Adrenal gland (tissue), 12 donors: ENCODE measurements around the gene FXYD3. TPM values are rescaled to one million over a fixed set of nuclear protein-coding genes. Genes with fewer than 3 reads are reported as not detected.
"Not testable (repeated sequence)": the region's sequence is repeated elsewhere in the genome, so short reads cannot be mapped to it uniquely, and the experiment has no call there.

ENCODE experiments used
- DNase-seq, 7 donors: peaks; one replicate each; pipeline ENCODE4 v3.0.0-alpha.2; 2019 to 2020
- H3K27ac ChIP-seq, 5 donors: fragments of 200-600 bp; sonication (generic) in 4 of 5; 1 replicate in 3 of 5; 2 replicates in 2 of 5; pipeline versions ENCODE4 v1.5.1 to v1.8.0; 2016 to 2020; ENCODE audit warnings: mild to moderate bottlenecking in 1 of 5
- H3K27me3 ChIP-seq: fragments of 200-600 bp; 2 replicates; pipeline ENCODE4 v1.8.0; 2021
- H3K36me3 ChIP-seq, 2 donors: fragments of 200-600 bp; replicated peaks in 1 of 2; 1 replicate in 1 of 2; 2 replicates in 1 of 2; pipeline versions ENCODE4 v1.5.1 to v1.8.0; 2018 to 2022
- H3K4me1 ChIP-seq, 2 donors: fragments of 200-600 bp; replicated peaks in 1 of 2; 1 replicate in 1 of 2; 2 replicates in 1 of 2; pipeline versions ENCODE4 v1.5.1 to v1.8.0; 2018 to 2021
- H3K4me3 ChIP-seq, 4 donors: fragments of 200-600 bp; sonication (generic) in 3 of 4; one replicate each; pipeline ENCODE4 v1.5.1; 2016 to 2018
- H3K9me3 ChIP-seq, 3 donors: fragments of 200-600 bp; sonication (generic) in 1 of 3; replicated peaks in 1 of 3; 1 replicate in 2 of 3; 2 replicates in 1 of 3; pipeline versions ENCODE4 v1.5.1 to v1.8.0; 2016 to 2021
- CTCF ChIP-seq, 6 experiments: fragments of 450-650 bp in 4 of 6; fragments of 200-600 bp in 2 of 6; sonication (generic) in 1 of 6; IDR thresholded peaks; 1 replicate in 5 of 6; 2 replicates in 1 of 6; pipeline versions ENCODE4 v1.5.1 to v1.8.0; 2016 to 2021; ENCODE audit warnings: antibody characterized with exemption in 6 of 6, mild to moderate bottlenecking in 2 of 6, moderate library complexity in 1 of 6
- POLR2A ChIP-seq, 2 donors: fragments of 450-650 bp; IDR thresholded peaks; one replicate each; pipeline ENCODE4 v1.6.1; 2017; ENCODE audit warnings: antibody characterized with exemption in 2 of 2, mild to moderate bottlenecking in 2 of 2, moderate library complexity in 1 of 2
- WGBS, 4 donors: extraction: QIAGEN DNeasy Blood & Tissue Kit in 2 of 4; methylation state at CpG; one replicate each; pipeline versions ENCODE4 v1.1.5 to v1.1.7; 2013 to 2017; 5-methylcytosine and 5-hydroxymethylcytosine counted together
- intact Hi-C, 2 donors: fragments of 100-400 bp; cut with DNase I; formaldehyde crosslinking; loops; one replicate each; pipeline versions ENCODE4 v1.14.1 to v1.15.0; 2022 to 2023
- polyA plus RNA-seq, 3 donors: library from polyadenylated mRNA; stranded (reverse); fragments of 200-250 nt in 2 of 3; fragments of 350-450 nt in 1 of 3; fragmentation: Illumina TruSeq in 1 of 3; extraction: RNeasy Lipid Tissue Mini Kit (QIAGEN cat#74804) in 1 of 3; gene quantifications; one replicate each; pipeline ENCODE4 v1.2.3, GENCODE V29; 2013 to 2014
- total RNA-seq, 9 donors: library from RNA; depleted of rRNA in 4 of 9; stranded (reverse); fragments of >200 nt in 4 of 9; fragments of 120-200 nt in 1 of 9; fragmentation: NEBNext Ultra II Directional in 1 of 9; extraction: Animal tissue kit (Norgen Biotek cat#: 25700) in 1 of 9; gene quantifications; one replicate each; pipeline versions ENCODE4 v1.1.0 to v1.2.4, GENCODE V29; 2013 to 2023
- donor health status: healthy with polysubstance abuse.
- donor health status: Bipolar disorder and iron deficiency.
- donor health status: DM: yes; HTN: yes; CAD: no.
- donor health status: DM: no; HTN: no; CAD: no.
- donor health status: DM: no; HTN: no; CAD: no.
- donor health status: DM: yes; HTN: yes; CAD: no.

Gene FXYD3
- total and polyA plus RNA-seq, 12 donors, result 0.34 to 4.6 (median 2.3) TPM; not detected in 4

GRCh38 chr19:35099897-35100275, 15.7 kb upstream of the FXYD3 start:
- intact Hi-C loops, result no loop called here
- Histone ChIP-seq H3K4me3 (no peak overlapping the region), H3K4me1 (no peaks in the 10 kb centered on the region), H3K27ac (no peak overlapping the region), H3K9me3 (no peaks in the 10 kb centered on the region), H3K36me3 (no peaks in the 10 kb centered on the region), H3K27me3 (no peaks in the 10 kb centered on the region)
- no peak for DNase-seq
- TF ChIP-seq CTCF (IDR thresholded peaks at IDR 0.05) (no peak), POLR2A (IDR thresholded peaks at IDR 0.05) (no peak)
- 88 to 97% (median 94%) methylated on average over 6 to 13 of the region's 13 CpGs for WGBS, 4 donors

- Histone ChIP-seq H3K4me3 (no peak overlapping the region), H3K27ac (no peak overlapping the region), H3K36me3 (no peaks in the 10 kb centered on the region), H3K4me1 (no peaks in the 10 kb centered on the region), H3K9me3 (no peaks in the 10 kb centered on the region), H3K27me3 (no peaks in the 10 kb centered on the region)
- intact Hi-C loops, result no loop called here
- no peak for DNase-seq
- TF ChIP-seq POLR2A (IDR thresholded peaks at IDR 0.05), result no peak
- TF ChIP-seq CTCF (IDR thresholded peaks at IDR 0.05), result no peak
- 65 to 81% (median 70%) methylated on average over 11 to 16 of the region's 16 CpGs for WGBS, 4 donors
Measured at GRCh38 chr19:35100588-35101533, 14.8 kb upstream of the FXYD3 start.

DNA sequence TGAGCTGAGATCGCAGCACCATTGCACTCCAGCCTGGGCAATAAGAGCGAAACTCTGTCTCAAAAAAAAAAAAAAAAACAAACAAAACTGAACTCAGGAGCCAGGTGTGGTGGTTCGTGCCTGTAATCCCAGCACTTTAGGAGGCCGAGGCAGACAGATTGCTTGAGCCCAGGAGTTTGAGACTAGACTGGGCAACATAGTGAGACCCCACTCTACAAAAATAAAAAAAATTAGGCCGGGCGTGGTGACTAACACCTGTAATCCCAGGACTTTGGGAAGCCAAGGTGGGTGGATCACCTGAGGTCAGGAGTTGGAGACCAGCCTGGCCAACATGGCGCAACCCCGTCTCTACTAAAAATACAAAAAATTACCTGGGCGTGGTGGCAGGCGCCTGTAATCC, 13.7 kb upstream of the FXYD3 start:
- H3K27me3 ChIP-seq, H3K4me1 ChIP-seq, H3K27ac ChIP-seq, H3K9me3 ChIP-seq, intact Hi-C loops, DNase-seq, H3K36me3 ChIP-seq, H3K4me3 ChIP-seq: not testable (repeated sequence)
- 93 to 95% (median 94%) methylated on average over 8 to 10 of the region's 10 CpGs for WGBS, 4 donors

DNA sequence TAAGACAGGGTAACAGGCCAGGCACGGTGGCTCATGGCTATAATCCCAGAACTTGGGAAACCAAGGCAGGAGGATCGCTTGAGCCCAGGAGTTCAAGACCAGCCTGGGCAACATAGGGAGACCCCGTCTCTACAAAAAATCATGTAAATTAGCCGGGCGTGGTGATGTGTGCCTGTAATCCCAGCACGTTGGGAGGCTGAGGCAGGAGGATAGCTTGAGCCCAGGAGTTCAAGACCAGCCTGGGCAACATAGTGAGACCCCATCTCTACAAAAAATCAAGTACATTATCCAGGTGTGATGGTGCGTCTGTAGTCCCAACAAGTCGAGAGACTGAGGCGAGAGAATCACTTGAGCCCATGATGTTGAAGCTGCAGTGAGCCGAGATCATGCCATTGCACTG, 12.0 kb upstream of the FXYD3 start:
- intact Hi-C loops, H3K27ac ChIP-seq, DNase-seq, H3K27me3 ChIP-seq, H3K36me3 ChIP-seq, H3K4me1 ChIP-seq, H3K9me3 ChIP-seq, H3K4me3 ChIP-seq: not testable (repeated sequence)
- 74 to 81% (median 79%) methylated on average over 10 of the region's 10 CpGs for WGBS, 4 donors

DNA sequence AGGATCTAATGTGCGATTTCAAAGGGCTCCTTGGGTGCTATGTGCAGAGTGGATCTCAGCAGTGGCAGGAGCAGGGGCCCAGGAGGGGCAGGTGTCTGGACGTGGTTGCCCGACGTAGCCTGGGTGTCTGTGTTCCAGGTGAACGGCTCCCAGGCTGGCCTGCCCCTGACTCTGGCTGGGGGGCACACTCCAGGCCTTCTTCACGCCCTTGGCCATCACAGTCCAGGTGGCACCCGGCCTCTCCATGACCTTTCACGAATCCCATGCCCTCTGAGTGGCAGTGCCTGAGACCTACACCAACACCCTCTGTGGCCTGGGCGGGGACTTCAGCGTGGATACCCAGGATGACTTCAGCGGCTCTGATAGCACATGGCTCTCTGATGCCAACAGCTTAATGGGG, 11.3 kb upstream of the FXYD3 start:
- Histone ChIP-seq H3K4me1 (no peaks in the 10 kb centered on the region), H3K4me3 (no peak overlapping the region), H3K27ac (no peak overlapping the region), H3K27me3 (no peaks in the 10 kb centered on the region), H3K9me3 (no peaks in the 10 kb centered on the region), H3K36me3 (no peaks in the 10 kb centered on the region)
- intact Hi-C loops, result no loop called here
- WGBS, 4 donors, result 84 to 91% (median 87%) methylated on average over 8 to 11 of the region's 11 CpGs
- TF ChIP-seq CTCF (IDR thresholded peaks at IDR 0.05) (no peak), POLR2A (IDR thresholded peaks at IDR 0.05) (no peak)
- DNase-seq, result no peak
